A172 (cell line): ENCODE measurements around the gene RIN3. TPM values are rescaled to one million over a fixed set of nuclear protein-coding genes. Genes with fewer than 3 reads are reported as not detected.

Experiments used
- DNase-seq: peaks from one replicate; pipeline ENCODE4 v3.0.0-alpha.2; 2015; ENCODE audit warnings: low spot score
- total RNA-seq: library from RNA; depleted of rRNA; stranded (reverse); fragments of >200 nt; shearing (Covaris generic); gene quantifications from 2 replicates; pipeline ENCODE4 v1.2.3, GENCODE V29; 2014

Gene RIN3
- total RNA-seq, 1 experiment from 2014 or later: 0.33 TPM

DNA sequence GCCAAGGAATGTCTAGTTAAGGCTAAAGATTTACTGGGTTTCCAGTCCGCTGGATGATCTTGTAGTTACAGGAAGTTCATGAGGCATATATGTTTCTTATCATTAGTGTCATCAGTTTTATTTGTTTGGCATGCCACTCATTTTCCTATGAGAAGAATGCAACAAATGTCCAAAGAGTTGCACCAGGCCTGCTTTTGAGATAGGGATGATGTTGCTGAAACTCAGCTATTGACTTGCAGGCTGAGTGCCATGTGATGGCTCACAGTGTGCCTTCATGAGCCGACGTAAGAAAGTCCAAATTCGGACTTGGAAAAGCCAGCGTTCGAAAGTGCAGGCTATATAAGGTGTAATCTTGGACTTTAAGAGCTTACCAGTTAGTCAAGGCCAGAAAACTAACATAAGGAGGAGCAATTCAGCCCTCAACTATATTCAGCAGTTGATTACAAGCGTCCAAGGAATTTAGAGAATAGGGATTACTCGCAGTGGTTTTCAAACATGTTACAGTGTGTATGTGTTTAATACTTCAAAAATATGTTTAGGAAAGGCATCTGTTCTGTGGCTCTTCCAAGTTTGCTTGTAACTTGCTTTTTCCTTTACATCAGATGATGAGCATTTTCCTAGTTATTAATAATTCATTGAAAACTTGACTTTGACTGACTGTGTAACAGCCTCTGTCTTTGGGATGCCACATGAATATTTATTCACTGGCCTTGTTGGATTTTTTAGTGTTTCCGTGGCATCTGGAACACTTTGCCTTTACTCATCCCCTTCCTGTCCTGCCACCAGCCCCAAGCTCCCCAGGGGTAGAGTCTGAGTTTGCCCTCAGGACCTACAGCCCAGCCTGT is 133.6 kb downstream of the RIN3 start:
- DNase-seq: no peak

DNA sequence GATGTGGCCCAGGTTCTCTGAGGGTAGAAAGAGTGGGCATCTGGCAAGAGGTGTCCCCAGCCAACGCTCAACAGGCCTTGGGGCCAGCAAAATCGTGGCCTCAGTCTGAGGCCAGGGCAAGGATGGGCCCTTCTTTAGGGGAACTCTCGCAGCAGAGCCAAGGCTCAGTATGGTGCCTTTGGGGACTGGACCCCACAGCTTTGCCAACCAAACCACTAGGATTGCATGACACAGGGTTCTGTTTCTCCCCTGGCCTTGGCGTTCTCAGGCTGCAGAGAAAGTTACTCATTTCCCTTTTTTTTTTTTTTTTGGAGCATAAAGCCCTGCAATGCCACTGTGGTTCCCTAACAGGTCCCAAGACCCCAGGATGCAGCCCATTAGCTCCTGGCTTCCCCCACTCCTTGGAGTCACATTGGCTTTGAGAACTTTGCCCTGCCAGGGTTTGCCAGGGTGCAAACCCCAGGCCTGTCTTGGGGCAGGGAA is 134.3 kb downstream of the RIN3 start:
- DNase-seq: no peak

DNA sequence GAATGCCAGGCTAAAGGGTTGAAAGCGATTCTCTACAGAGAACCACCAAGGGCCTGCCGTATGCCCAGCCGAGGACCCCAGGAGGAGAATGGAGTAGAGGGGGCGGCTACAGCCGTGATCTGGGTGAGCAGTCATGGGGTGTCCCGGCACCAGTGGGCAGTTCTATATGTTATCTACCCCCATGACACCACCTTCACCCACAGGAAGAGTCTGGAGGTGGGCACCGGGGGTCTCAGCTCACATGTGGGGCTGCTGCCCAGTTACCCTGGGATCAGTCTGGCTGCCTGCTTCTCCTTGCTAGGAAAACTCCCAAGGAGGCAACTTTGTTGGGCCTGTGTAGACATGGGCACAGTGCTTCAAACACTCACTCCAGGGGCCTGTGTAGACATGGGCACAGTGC is 135.5 kb downstream of the RIN3 start:
- no peak for DNase-seq

DNA sequence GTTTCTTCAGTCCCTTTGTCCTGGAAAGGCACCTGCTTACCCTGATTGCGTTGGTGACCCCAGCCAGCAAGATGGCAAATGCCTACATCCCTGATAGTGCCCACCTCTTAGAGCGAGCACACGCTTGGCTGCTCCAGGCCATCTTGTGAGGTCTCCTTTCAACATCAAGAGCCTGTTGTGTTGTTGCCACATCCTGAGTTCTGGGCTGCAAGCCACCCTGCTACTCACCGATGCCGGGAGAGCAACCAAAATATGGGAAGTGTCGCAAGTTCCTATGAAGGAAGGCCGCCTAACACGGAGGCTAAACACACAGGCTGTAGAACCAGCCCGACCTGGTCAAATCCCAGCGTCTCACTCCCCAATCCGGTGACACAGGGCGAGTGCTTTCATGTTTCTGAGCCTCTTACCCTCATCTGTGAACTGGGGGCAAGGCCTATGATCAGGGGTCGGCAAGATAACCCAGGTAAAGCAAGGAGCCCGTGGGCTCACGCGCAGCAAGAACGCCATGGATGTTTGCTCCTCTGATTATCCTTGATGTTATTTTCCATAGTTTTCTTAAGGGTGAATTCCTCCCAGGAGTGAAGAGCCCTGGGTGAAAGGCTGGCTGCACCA is 136.5 kb downstream of the RIN3 start:
- DNase-seq: no peak

DNA sequence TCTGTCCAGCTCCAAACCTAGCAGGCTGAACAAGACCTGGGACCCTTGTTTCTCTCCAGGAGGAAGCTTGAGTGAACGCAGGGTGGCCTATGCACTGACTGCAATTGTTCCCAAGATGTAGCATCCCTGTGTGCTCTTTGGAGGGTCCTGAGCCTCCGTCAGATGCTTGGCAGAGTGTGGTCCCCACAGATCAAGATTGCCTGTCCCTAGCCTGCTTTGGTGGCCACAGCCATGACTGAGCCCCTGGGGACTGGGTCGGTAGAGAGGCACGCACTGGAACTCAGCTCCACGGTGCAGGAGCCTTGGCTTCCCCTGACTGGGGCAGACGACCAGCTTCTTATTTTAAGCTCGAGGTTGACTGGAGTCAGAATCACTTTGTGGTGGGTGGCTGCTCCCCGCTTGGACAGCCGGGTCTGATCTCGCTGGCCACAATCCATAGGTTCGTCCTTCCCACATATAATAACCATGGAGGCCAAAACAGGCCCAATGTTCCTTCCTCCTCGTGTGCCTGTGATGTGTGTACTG is 137.1 kb downstream of the RIN3 start:
- no peak for DNase-seq

DNA sequence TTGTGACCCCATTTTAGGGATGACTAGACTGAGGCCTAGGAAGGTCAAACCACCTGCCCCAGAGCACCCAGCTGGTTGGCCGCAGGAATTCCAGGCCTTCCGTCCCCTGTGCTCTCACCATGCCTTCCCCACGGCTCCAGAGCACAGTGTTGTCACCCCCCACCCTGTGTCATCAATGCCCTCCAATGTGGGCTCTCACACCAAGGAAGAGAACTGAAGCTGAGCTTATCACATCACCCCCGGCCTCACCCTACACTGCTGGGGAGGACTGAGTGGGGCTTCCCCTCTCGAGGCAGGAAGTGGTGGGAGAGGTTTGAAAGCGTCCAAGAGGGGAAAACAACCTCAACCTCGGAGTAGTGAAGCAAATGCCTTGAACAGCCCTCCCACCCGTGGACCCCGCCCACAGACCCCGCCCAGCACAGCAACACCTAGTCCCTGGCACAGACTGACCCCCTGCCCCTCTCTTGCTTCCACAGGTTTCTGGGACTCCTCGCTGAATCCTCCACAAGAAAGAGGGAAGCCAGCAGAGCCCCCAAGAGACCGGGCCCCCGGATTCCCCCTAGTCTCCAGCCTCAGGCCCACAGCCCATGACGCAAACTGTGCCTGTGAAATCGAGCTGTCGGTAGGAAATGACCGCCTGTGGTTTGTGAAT is 137.7 kb downstream of the RIN3 start:
- no peak for DNase-seq

DNA sequence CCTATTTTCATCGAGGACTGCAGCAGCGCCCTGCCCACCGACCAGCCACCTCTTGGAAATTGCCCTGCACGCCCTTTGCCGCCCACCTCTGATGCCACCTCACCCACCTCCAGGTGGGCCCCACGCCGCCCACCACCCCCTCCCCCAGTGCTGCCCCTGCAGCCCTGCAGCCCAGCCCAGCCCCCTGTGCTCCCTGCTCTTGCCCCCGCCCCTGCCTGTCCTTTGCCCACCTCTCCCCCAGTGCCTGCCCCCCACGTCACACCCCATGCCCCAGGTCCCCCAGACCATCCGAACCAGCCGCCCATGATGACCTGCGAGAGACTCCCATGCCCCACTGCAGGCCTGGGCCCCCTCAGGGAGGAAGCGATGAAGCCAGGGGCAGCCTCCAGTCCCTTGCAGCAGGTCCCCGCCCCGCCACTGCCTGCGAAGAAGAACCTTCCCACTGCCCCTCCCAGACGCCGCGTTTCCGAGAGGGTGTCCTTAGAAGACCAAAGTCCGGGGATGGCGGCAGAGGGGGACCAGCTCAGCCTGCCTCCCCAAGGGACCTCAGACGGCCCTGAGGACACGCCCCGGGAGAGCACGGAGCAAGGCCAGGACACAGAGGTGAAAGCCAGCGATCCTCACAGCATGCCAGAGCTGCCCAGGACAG is 138.3 kb downstream of the RIN3 start:
- DNase-seq: no peak

DNA sequence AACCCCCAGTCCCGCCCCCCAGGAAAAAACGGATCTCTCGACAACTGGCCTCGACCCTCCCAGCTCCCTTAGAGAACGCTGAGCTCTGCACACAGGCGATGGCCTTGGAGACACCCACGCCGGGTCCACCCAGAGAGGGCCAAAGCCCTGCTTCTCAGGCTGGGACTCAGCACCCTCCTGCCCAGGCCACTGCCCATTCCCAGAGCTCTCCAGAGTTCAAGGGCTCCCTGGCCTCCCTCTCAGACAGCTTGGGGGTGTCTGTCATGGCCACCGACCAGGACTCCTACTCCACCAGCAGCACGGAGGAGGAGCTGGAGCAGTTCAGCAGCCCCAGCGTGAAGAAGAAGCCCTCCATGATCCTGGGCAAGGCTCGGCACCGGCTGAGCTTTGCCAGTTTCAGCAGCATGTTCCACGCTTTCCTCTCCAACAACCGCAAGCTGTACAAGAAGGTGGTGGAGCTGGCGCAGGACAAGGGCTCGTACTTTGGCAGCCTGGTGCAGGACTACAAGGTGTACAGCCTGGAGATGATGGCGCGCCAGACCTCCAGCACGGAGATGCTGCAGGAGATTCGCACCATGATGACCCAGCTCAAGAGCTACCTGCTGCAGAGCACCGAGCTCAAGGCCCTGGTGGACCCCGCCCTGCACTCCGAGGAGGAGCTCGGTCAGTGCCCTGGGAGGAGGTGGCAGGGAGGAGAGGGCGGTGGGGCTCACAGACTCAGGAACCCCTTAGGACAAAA is 139.0 kb downstream of the RIN3 start:
- DNase-seq: no peak

DNA sequence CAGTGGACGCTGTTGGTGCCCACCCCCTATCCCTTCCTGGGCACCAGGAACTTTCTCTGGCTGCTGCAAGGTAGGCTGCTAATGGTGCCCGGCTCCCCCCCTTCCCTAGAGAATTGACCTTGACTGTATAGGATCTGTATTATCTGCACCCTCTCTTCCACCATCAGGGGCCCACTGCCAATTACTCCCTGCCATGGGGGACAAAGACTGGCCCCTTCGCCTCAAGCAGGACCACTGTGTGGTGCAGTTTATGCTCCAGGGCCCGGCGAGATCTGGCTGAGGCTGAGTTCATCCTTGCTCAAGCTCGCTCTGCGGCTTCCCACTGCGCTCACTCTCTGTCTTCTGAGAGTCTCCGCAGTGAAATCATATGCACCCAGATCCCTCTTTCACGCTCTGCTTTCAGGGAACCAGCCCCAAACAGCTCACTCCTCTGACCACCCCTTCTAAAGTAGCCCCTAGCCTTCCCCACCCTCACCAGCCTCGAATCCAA is 139.6 kb downstream of the RIN3 start:
- DNase-seq: no peak

DNA sequence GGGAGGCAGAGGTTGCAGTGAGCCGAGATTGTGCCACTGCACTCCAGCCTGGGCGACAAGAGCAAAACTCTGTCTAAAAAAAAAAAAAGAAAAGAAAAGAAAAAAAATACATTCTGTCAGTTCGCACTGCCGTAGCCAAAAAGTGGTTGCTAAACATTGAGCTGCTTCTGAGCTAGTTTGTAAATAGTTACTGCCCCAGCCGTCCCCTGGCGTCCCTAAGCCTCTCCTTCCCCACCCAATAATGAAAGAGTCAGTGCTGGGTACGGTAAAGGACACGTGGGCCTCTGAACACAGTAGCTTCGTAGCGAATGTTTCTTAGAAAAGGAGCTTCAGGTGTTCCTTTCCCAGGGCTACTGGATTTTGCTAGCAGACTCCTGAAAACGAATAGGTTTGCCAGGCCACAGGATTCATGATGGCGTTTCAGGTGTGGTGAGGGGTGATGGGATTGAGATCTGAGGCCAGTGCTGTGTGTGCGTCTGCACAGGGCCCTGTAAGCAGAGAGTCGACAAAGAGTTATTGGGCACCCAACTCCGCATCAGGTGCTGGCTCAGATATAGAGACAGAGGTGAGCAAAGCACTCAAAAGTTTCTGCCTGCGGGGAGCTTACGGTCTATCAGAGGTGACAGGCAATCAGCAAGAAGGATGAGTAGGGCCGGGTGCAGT is 140.8 kb downstream of the RIN3 start:
- no peak for DNase-seq

DNA sequence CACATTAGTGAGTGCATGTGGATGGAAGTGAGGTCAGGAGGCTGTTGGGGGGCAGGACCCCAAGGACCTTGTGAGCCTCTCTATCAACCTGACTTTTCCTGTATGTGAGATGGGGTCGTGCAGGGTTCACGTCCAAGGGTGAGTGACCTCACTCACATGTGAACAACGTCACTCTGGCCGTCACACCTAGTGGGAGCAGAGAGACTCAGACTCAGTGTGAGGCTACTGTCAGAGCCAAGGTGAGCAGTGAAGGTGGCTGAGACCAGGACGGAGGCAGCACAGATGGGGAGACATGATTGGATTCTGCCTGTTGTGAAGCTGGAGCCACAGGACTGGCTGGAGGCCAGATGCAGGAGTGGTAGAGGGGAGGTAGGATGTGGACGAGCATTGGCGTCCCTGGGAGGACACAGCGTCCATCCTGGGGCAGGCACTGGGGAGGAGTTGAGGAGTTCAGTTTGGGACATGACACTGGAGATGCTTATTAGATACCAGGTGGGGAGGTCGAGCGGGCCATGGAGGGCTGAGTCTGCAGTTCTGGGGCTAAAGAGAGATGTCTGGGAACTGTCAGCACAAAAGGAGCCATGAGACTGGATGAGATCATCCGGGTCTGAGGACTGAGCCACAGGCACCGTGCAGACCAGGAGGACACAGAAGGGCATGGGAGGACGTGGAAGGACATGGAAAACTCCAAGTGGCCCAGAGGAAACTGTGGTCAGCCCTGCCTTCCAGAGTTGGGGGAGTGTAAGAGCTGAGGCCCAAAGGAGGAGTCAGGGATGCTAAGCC is 142.0 kb downstream of the RIN3 start:
- no peak for DNase-seq

DNA sequence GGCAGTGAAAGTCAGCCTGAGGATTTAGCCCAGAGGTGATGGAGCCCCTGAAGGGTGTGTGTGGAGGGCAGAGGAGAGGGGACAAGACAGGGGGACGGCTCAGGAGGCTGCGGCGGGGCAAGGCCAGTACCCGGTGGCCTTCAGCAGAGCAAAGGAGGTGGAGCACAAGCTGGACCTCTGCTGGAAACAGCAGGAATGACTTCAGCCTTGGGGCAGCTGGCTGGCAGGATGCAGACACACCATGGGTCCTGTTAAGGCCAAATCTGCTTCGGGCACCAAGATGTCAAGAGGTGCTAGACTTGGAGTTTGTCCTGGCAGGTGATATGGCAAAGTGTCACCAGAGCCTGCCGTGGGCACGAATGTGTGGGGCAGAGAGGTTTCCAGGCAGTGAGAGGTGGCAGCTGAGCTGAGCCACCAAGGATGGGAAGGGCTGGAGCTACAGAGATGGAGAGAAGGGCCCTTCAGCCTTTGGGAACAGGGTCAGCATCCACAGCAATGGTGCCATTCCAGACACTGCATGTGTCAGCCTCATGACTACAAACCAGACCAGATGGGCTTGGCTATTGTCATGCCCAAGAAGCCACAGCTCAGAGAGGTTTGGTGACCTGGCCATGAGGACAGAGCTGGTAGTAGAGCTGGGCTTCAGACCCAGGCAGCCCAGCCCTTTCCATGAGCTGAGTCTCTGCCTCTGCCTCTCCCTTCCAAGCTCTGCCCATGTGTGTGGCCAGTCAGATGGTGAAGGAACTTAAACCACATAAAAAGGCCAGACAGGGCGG is 142.9 kb downstream of the RIN3 start:
- no peak for DNase-seq

DNA sequence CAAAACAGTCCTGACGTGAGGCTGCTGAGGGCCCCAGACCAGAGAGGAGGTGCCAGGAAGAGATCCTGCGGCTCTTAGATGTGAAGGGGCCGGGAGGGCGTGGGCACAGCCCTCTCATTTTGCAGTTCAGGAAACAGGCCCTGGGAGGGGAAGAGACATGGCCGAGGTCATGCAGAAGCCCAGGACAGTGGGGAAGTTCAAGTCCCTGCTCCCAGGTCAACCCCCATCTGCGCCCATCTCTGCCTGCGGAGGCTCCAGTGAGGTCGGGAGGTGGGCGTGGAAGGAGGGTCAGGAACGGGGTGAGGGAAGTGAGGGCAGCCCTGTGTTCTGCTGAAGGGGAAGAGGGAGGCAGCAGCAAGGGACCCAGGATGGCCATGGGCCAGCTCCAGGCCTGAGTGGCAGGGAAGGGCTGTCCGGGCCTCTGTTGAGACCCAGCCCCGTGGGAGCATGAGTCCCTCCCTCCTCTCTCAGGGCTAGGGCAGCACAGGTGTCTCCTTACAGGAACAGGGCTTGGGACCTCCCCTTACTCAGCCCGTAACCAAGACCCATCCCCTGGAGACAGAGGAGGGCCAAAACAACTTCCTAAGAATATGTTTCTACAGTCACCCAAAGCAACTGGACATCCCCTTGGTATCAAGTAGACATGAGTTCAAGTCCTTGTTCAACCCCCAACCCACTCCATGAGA is 144.0 kb downstream of the RIN3 start:
- DNase-seq: no peak

DNA sequence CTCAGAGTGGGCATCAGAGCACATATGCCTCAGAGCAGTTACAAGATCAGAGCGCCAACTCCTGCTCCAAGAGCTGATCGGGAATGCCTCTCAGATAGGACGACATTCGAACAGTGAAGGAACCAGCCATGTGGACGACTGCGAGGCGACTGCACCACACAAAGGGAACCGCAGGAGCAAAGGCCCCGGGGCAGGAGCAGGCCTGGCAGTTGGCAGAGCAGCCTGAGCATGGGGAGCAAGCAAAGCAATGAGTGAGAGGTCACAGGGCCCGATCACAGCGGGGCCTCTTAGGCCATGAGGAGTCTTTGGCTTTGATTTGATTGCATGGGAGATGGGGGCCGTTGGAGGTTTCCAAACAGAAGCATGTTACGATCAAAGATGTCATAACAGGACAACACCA is 144.6 kb downstream of the RIN3 start:
- DNase-seq: no peak

DNA sequence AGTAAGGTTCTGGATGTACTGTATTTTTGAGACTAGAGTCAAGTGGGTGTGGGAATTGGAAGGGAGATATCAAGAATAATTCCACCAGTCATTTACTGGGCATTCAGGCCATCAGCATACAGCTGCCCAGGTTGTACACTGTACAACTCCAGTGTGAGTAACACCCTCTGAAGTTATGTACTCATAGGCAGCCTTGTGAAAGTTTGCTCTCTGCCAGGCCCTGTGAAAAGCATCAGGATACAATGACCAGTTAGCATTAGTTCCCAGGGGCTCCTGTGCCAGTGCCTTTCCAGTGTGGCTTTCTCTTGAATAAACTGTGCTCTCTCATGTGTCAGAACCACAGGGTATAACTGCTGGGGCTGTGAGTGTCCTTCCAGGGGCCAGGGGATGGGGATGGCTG is 145.1 kb downstream of the RIN3 start:
- DNase-seq: no peak

DNA sequence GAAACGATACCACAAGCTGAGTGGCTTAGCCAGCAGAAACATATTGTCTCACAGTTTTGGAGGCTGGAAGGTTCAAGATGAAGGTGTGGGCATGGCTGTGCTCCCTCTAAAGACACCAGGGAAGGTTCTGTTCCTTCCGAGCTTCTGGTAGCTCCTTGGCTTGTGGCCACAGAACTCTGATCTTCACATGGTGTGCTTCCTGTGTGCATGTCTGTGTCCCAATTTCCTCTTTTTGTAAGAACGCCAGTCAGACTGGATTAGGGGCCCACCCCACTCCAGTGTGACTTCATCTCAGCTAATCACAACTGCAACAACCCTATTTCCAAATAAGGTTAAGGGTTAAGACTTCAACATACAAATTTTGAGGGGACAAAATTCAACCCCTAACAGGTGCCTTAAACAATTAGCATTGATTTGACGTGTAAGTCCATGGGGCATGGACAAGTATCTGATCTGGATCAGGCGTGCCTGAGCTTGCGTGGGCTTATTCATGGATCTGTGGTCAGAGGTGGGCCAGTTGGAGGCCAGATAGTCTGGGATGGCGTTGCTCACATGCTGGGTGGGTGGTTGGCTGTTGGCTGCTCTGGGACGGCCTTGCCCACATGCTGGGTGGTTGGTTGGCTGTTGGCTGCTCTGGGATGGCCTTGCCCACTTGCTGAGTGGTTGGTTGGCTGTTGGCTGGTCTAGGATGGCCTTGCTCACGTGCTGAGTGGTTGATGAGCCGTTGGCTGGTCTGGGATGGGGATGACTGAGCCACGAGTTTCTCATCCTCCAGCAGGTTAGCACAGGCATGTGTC is 146.4 kb downstream of the RIN3 start:
- DNase-seq: no peak

DNA sequence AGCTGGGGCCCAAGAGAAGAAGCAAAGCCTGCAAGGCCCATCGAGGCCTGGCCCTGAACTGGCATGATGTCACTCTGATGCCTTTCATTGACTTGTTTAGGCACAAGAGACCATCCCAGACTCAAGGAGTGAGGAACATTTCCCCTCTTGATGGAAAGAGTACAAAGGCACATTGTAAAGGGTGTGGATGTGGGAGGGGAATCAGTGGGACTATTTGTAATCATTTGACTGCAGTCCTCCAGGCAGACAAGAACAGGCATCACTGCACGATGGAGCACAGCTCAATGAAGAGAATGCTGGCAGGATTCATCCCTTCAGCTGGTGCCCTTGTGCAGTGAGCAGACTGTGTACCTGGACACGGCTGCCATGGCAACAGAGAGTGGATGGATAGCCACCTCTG is 147.0 kb downstream of the RIN3 start:
- no peak for DNase-seq

DNA sequence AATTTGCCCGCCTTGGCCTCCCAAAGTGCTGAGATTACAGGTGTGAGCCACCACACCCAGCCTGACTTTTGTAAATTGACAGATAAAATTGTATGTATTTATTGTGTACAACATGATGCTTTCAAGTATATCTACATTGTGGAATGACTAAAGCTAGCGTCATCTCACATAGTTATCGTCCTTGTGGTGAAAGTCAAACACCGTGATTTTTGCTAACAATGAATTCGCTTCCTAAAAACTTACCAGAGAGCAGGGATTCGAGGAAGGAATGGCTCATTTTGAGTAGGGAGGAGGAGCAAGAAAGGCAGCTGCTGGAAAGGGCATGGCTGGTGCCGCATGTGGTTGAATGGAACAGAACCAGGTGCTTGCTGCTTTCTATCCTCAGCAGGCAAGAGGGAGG is 149.5 kb downstream of the RIN3 start:
- no peak for DNase-seq
